Measurements from ENCODE around the gene PUDP.

- no peak for TF ChIP-seq POLR2A (IDR thresholded peaks at IDR 0.05)
- TF ChIP-seq, protein P1, sequence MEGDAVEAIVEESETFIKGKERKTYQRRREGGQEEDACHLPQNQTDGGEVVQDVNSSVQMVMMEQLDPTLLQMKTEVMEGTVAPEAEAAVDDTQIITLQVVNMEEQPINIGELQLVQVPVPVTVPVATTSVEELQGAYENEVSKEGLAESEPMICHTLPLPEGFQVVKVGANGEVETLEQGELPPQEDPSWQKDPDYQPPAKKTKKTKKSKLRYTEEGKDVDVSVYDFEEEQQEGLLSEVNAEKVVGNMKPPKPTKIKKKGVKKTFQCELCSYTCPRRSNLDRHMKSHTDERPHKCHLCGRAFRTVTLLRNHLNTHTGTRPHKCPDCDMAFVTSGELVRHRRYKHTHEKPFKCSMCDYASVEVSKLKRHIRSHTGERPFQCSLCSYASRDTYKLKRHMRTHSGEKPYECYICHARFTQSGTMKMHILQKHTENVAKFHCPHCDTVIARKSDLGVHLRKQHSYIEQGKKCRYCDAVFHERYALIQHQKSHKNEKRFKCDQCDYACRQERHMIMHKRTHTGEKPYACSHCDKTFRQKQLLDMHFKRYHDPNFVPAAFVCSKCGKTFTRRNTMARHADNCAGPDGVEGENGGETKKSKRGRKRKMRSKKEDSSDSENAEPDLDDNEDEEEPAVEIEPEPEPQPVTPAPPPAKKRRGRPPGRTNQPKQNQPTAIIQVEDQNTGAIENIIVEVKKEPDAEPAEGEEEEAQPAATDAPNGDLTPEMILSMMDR (IDR thresholded peaks at IDR 0.05): no peak
Observed at GRCh38 chrX:7025471-7025870, 122.5 kb downstream of the PUDP start.
